Measurements from ENCODE around the gene DLX1. TPM values are rescaled to one million over a fixed set of nuclear protein-coding genes. Genes with fewer than 3 reads are reported as not detected.

DLX1 gene
- total and polyA plus RNA-seq, 8 donors: 0.25 to 1.1 TPM; not detected in 6

DNA sequence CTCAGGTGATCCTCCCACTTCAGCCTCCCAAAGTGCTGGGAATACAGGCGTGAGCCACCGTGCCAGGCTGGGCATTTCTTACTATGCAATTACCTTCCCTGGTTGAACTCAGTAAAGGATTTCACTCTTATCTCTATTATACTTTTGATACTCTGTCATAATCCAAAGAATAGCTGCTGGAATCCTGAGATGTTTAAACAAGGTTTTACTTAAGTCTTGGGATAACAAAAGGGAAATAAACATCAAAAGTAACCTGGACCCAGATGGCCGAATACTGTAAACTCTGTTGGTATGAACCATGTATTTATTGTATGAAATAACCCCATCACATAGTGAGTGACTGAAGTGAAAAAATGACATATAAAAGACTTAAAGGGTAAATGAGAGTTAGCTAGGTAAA, 29.3 kb downstream of the DLX1 start:
- Histone ChIP-seq H3K4me3 (no peak overlapping the region), H3K27ac (no peak overlapping the region), H3K27me3 (peaks cover 0 to 42% (median 11%) of the 10 kb centered on the region in 3 donors), H3K36me3 (no peaks in the 10 kb centered on the region), H3K4me1 (no peaks in the 10 kb centered on the region), H3K9me3 (no peaks in the 10 kb centered on the region)
- TF ChIP-seq EP300 (IDR thresholded peaks at IDR 0.05) (no peak), CTCF (IDR thresholded peaks at IDR 0.05) (no peak), POLR2AphosphoS5 (IDR thresholded peaks at IDR 0.05) (no peak), POLR2A (IDR thresholded peaks at IDR 0.05) (no peak)
- no peak for DNase-seq
- WGBS, 5 donors: 30 to 51% (median 40%) methylated on average over 3 of the region's 3 CpGs
- intact Hi-C loops (cut with DNase I; ENCODE audit: low total_unique reads): no loop called here

DNA sequence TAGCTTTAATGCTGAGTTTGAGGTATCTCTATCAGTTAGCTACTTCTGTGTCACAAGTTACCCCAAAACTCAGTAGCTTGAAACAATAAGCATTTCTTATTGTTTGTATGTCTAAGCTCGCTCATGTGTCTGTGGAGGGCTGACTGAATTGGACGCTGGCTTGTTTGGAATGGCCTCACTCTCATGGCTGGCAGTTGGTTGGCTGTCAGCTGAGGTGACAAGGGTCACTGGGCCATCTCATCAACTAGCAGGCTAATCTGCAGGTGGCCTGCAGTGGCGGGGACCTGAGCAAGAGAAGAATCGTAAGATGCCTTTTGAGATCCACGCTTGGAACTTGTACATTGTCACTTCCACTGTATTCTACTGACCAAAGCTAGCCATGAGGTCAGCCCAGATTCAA, 30.8 kb downstream of the DLX1 start:
- Histone ChIP-seq H3K4me3 (no peak overlapping the region), H3K27ac (no peak overlapping the region), H3K9me3 (no peaks in the 10 kb centered on the region), H3K36me3 (no peaks in the 10 kb centered on the region), H3K27me3 (peaks cover 0 to 32% (median 6%) of the 10 kb centered on the region in 3 donors), H3K4me1 (no peaks in the 10 kb centered on the region)
- 62 to 79% (median 67%) methylated on average over 5 of the region's 5 CpGs for WGBS, 5 donors
- TF ChIP-seq POLR2A (IDR thresholded peaks at IDR 0.05) (no peak), EP300 (IDR thresholded peaks at IDR 0.05) (no peak), CTCF (IDR thresholded peaks at IDR 0.05) (no peak), POLR2AphosphoS5 (IDR thresholded peaks at IDR 0.05) (no peak)
- DNase-seq: no peak
- intact Hi-C loops (cut with DNase I; ENCODE audit: low total_unique reads): no loop called here

DNA sequence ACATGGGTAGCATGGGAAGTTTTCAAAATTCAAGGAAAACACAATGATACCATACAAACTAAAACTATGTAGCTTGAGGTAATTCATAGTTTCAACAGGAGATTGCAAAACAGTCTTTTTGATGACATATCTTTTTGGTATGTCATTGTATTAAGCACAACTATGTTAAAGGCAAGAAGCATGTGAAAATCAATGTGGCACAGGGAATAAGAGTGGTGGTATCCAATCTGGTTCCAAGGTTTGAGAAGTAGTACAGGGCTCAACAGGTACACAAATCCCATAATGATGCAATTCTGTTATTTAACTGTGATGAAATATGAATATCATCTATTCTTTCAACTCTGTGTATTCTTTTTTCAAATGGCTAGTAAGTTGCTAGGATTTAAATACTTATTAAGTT, 33.8 kb downstream of the DLX1 start:
- no peak for DNase-seq
- H3K27me3 ChIP-seq: peaks cover 0 to 19% (median 6%) of the 10 kb centered on the region in 3 donors
- H3K4me1 ChIP-seq: no peaks in the 10 kb centered on the region
- H3K27ac ChIP-seq: no peak overlapping the region
- H3K4me3 ChIP-seq: no peak overlapping the region
- no peaks in the 10 kb centered on the region for H3K36me3 ChIP-seq
- no peak for TF ChIP-seq CTCF (IDR thresholded peaks at IDR 0.05)
- TF ChIP-seq EP300 (IDR thresholded peaks at IDR 0.05): no peak
- TF ChIP-seq POLR2AphosphoS5 (IDR thresholded peaks at IDR 0.05): no peak
- TF ChIP-seq POLR2A (IDR thresholded peaks at IDR 0.05): no peak
- intact Hi-C loops (cut with DNase I; ENCODE audit: low total_unique reads): no loop called here
- H3K9me3 ChIP-seq: no peaks in the 10 kb centered on the region

DNA sequence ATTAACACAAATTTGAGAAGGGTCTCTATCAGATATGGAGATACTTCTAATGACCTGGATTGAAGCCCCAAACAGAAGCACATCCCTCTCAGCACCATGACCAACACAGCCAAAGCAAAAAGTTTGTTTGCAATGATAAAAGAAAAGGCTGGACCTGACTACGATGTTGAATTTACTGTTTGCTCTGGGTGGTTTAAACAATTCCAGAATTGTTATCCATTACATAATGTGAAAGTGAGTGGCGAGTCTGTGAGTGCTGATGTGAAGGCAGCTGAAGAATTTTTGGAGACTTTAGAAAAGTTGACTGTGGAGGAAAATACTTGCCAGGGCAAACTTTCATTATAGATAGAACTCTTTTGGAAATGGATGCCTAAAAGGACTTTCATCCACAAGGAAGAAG, 34.8 kb downstream of the DLX1 start:
- Histone ChIP-seq H3K27ac (no peak overlapping the region), H3K9me3 (no peaks in the 10 kb centered on the region), H3K27me3 (peaks cover 0 to 15% (median 6%) of the 10 kb centered on the region in 3 donors), H3K4me1 (no peaks in the 10 kb centered on the region), H3K4me3 (no peak overlapping the region), H3K36me3 (no peaks in the 10 kb centered on the region)
- TF ChIP-seq CTCF (IDR thresholded peaks at IDR 0.05) (no peak), EP300 (IDR thresholded peaks at IDR 0.05) (no peak), POLR2A (IDR thresholded peaks at IDR 0.05) (no peak), POLR2AphosphoS5 (IDR thresholded peaks at IDR 0.05) (no peak)
- intact Hi-C loops (cut with DNase I; ENCODE audit: low total_unique reads): no loop called here
- DNase-seq: no peak
- WGBS, 5 donors: 18 to 46% (median 35%) methylated on average over 2 of the region's 2 CpGs

All from stomach (tissue), 9 donors.